HepG2 (cell line): ENCODE data around the gene RAPGEFL1. TPM values are rescaled to one million over a fixed set of nuclear protein-coding genes. Genes with fewer than 3 reads are reported as not detected.

Experiments used
- ATM ChIP-seq: fragments of 450-650 bp; IDR thresholded peaks from 2 replicates; pipeline ENCODE4 v1.7.1; 2017; ENCODE audit warnings: mild to moderate bottlenecking, borderline replicate concordance
- ELF1 ChIP-seq: sonication (generic); formaldehyde crosslinking; IDR thresholded peaks from 2 replicates; pipeline ENCODE4 v1.4.0; 2020; ENCODE audit warnings: missing genetic modification reagents
- HMG20B ChIP-seq: conservative IDR thresholded peaks from 2 replicates; pipeline ENCODE4 v1.6.1; 2016; ENCODE audit warnings: missing genetic modification reagents, missing compliant biosample characterization
- HNF4A ChIP-seq: sonication (generic); formaldehyde crosslinking; IDR thresholded peaks from 2 replicates; pipeline ENCODE4 v1.4.0; 2020; ENCODE audit warnings: missing genetic modification reagents
- HOXA3 ChIP-seq: sonication (generic); formaldehyde crosslinking; IDR thresholded peaks from 2 replicates; pipeline ENCODE4 v1.5.0; 2020; ENCODE audit warnings: missing genetic modification reagents
- KDM2A ChIP-seq: sonication (generic); formaldehyde crosslinking; IDR thresholded peaks from 2 replicates; pipeline ENCODE4 v1.4.0; 2020; ENCODE audit warnings: low read depth, missing genetic modification reagents, borderline replicate concordance
- KDM4B ChIP-seq: sonication (generic); formaldehyde crosslinking; IDR thresholded peaks from 2 replicates; pipeline ENCODE4 v1.4.0; 2020; ENCODE audit warnings: missing genetic modification reagents
- NFYB ChIP-seq: sonication (generic); formaldehyde crosslinking; IDR thresholded peaks from 2 replicates; pipeline ENCODE4 v1.4.0; 2020; ENCODE audit warnings: missing genetic modification reagents
- RAD21 ChIP-seq: fragments of 450-650 bp; formaldehyde crosslinking; IDR thresholded peaks from 2 replicates; pipeline ENCODE4 v1.5.0; 2020; ENCODE audit warnings: mild to moderate bottlenecking
- ZBTB7A ChIP-seq: sonication (generic); formaldehyde crosslinking; IDR thresholded peaks from 2 replicates; pipeline ENCODE4 v1.8.0; 2022; ENCODE audit warnings: mild to moderate bottlenecking, missing genetic modification reagents
- ZNF430 ChIP-seq: sonication (generic); formaldehyde crosslinking; IDR thresholded peaks from 2 replicates; pipeline ENCODE4 v1.9.0; 2021; ENCODE audit warnings: mild to moderate bottlenecking, missing genetic modification reagents
- ZSCAN21 ChIP-seq: sonication (generic); formaldehyde crosslinking; IDR thresholded peaks from 2 replicates; pipeline ENCODE4 v1.8.0; 2022; ENCODE audit warnings: mild to moderate bottlenecking, missing genetic modification reagents, moderate library complexity, borderline replicate concordance
- polyA plus RNA-seq, 8 experiments: library from polyadenylated mRNA; depleted of rRNA in 3 of 8; stranded (reverse) in 7 of 8; unstranded in 1 of 8; fragments of >200 nt; fragmentation: Illumina TruSeq in 4 of 8; extraction: Trizol in 4 of 8; gene quantifications; 2 replicates each; pipeline versions ENCODE4 v1.2.1 to v1.2.3, GENCODE V29; 2011 to 2016; ENCODE audit warnings: low read depth in 4 of 8, missing spikeins in 1 of 8, mixed read lengths in 1 of 8; ENCODE audit not compliant: insufficient read depth in 1 of 8
- total RNA-seq, 5 experiments: library from RNA; depleted of rRNA; stranded (reverse); fragments of >200 nt; fragmentation: Illumina TruSeq; extraction: Trizol; gene quantifications; 2 replicates each; pipeline ENCODE4 v1.2.3, GENCODE V29; 2016; ENCODE audit warnings: low read depth in 1 of 5
- TF ChIP-seq, protein P1 (sequence below): sonication (generic); formaldehyde crosslinking; IDR thresholded peaks from 2 replicates; pipeline ENCODE4 v1.4.0; 2020; ENCODE audit warnings: missing genetic modification reagents
- TF ChIP-seq, protein P2 (sequence below): sonication (generic); formaldehyde crosslinking; IDR thresholded peaks from 2 replicates; pipeline ENCODE4 v1.4.0; 2020; ENCODE audit warnings: mild to moderate bottlenecking, missing genetic modification reagents
- TF ChIP-seq, protein P3 (sequence below): sonication (generic); formaldehyde crosslinking; IDR thresholded peaks from 2 replicates; pipeline ENCODE4 v1.5.1; 2020; ENCODE audit warnings: mild to moderate bottlenecking, moderate library complexity, missing genetic modification reagents
- TF ChIP-seq, protein P4 (sequence below): sonication (generic); formaldehyde crosslinking; IDR thresholded peaks from 2 replicates; pipeline ENCODE4 v1.5.0; 2020; ENCODE audit warnings: mild to moderate bottlenecking, missing genetic modification reagents, borderline replicate concordance

RAPGEFL1 gene
- total and polyA plus RNA-seq, 2 of the 13 experiments (the other 11 are each of a cell fraction or from before 2014, with no cell fraction given): 4.5 to 7.8 TPM

DNA sequence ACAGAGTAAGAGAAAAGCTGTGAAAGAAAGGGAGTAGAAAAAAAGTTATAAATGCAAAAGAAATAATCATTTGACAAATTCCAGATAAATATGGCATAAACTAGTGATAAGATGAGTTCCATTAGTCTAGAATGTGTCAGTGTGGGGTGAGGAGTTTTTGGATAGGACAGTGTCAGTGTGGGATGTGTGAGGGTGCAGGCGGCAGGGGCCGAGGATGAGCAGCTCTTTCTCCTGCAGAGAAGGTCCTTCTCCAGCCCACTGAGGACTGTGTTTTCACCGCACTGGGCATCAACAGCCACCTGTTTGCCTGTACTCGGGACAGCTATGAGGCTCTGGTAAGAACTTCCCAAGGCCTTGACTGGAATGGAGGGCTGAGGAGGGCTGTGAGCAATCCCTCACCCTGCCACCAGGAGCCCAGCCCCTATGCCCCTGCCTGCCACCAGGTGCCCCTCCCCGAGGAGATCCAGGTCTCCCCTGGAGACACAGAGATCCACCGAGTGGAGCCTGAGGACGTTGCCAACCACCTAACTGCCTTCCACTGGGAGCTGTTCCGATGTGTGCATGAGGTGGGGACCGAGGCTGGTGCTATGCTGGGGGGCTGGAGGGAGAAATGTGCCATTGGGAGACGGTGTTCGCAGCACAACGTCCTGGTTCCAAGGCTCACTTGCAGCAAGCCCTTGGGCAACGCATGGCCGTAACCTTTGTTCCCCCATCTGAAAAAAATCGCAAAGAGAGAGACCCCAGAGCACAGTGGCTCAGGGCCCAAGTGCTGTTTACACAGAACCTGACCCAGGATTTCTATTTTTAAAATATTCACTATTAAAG is 13.1 kb downstream of the RAPGEFL1 start (continued):
- TF ChIP-seq, protein P1, sequence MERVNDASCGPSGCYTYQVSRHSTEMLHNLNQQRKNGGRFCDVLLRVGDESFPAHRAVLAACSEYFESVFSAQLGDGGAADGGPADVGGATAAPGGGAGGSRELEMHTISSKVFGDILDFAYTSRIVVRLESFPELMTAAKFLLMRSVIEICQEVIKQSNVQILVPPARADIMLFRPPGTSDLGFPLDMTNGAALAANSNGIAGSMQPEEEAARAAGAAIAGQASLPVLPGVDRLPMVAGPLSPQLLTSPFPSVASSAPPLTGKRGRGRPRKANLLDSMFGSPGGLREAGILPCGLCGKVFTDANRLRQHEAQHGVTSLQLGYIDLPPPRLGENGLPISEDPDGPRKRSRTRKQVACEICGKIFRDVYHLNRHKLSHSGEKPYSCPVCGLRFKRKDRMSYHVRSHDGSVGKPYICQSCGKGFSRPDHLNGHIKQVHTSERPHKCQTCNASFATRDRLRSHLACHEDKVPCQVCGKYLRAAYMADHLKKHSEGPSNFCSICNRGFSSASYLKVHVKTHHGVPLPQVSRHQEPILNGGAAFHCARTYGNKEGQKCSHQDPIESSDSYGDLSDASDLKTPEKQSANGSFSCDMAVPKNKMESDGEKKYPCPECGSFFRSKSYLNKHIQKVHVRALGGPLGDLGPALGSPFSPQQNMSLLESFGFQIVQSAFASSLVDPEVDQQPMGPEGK (CRISPR knock-in tag): peak; percentile 91
- TF ChIP-seq KDM2A (peak; percentile 47), RAD21 (CRISPR knock-in tag) (peak; percentile 31; the same call in 1 of the 2 replicates), HNF4A (CRISPR knock-in tag) (peak; percentile 75), ZNF430 (CRISPR knock-in tag) (peak; percentile 32; the same call in 1 of the 2 replicates), HMG20B (CRISPR knock-in tag) (no peak), ELF1 (CRISPR knock-in tag) (0 out of 2 replicates have a peak, but pooled peaks have one; percentile 25), ZSCAN21 (CRISPR knock-in tag) (peak; percentile 50; the same call in 1 of the 2 replicates), ATM (no peak), NFYB (no peak), ZBTB7A (CRISPR knock-in tag) (peak; percentile 60), KDM4B (CRISPR knock-in tag) (peak; percentile 44; the same call in 1 of the 2 replicates), HOXA3 (CRISPR knock-in tag) (peak; percentile 40; the same call in 1 of the 2 replicates)
- TF ChIP-seq, protein P2, sequence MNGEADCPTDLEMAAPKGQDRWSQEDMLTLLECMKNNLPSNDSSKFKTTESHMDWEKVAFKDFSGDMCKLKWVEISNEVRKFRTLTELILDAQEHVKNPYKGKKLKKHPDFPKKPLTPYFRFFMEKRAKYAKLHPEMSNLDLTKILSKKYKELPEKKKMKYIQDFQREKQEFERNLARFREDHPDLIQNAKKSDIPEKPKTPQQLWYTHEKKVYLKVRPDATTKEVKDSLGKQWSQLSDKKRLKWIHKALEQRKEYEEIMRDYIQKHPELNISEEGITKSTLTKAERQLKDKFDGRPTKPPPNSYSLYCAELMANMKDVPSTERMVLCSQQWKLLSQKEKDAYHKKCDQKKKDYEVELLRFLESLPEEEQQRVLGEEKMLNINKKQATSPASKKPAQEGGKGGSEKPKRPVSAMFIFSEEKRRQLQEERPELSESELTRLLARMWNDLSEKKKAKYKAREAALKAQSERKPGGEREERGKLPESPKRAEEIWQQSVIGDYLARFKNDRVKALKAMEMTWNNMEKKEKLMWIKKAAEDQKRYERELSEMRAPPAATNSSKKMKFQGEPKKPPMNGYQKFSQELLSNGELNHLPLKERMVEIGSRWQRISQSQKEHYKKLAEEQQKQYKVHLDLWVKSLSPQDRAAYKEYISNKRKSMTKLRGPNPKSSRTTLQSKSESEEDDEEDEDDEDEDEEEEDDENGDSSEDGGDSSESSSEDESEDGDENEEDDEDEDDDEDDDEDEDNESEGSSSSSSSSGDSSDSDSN (CRISPR knock-in tag): peak; percentile 31
- TF ChIP-seq, protein P3, sequence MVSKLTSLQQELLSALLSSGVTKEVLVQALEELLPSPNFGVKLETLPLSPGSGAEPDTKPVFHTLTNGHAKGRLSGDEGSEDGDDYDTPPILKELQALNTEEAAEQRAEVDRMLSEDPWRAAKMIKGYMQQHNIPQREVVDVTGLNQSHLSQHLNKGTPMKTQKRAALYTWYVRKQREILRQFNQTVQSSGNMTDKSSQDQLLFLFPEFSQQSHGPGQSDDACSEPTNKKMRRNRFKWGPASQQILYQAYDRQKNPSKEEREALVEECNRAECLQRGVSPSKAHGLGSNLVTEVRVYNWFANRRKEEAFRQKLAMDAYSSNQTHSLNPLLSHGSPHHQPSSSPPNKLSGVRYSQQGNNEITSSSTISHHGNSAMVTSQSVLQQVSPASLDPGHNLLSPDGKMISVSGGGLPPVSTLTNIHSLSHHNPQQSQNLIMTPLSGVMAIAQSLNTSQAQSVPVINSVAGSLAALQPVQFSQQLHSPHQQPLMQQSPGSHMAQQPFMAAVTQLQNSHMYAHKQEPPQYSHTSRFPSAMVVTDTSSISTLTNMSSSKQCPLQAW (CRISPR knock-in tag): peak; percentile 57; the same call in 1 of the 2 replicates
- TF ChIP-seq, protein P4, sequence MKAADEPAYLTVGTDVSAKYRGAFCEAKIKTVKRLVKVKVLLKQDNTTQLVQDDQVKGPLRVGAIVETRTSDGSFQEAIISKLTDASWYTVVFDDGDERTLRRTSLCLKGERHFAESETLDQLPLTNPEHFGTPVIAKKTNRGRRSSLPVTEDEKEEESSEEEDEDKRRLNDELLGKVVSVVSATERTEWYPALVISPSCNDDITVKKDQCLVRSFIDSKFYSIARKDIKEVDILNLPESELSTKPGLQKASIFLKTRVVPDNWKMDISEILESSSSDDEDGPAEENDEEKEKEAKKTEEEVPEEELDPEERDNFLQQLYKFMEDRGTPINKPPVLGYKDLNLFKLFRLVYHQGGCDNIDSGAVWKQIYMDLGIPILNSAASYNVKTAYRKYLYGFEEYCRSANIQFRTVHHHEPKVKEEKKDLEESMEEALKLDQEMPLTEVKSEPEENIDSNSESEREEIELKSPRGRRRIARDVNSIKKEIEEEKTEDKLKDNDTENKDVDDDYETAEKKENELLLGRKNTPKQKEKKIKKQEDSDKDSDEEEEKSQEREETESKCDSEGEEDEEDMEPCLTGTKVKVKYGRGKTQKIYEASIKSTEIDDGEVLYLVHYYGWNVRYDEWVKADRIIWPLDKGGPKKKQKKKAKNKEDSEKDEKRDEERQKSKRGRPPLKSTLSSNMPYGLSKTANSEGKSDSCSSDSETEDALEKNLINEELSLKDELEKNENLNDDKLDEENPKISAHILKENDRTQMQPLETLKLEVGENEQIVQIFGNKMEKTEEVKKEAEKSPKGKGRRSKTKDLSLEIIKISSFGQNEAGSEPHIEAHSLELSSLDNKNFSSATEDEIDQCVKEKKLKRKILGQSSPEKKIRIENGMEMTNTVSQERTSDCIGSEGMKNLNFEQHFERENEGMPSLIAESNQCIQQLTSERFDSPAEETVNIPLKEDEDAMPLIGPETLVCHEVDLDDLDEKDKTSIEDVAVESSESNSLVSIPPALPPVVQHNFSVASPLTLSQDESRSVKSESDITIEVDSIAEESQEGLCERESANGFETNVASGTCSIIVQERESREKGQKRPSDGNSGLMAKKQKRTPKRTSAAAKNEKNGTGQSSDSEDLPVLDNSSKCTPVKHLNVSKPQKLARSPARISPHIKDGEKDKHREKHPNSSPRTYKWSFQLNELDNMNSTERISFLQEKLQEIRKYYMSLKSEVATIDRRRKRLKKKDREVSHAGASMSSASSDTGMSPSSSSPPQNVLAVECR (CRISPR knock-in tag): peak; percentile 51
